Keratinocyte (primary cell): ENCODE measurements around the gene PRG2.

Source experiments
- CTCF ChIP-seq, 3 experiments: IDR thresholded peaks in 1 of 3; conservative IDR thresholded peaks in 1 of 3; optimal IDR thresholded peaks in 1 of 3; 2 replicates in 2 of 3; 3 replicates in 1 of 3; pipeline versions ENCODE3 to v1.5.1; 2011; ENCODE audit warnings: low read length in 3 of 3, mild to moderate bottlenecking in 3 of 3, moderate library complexity in 2 of 3, control low read depth in 1 of 3, inconsistent platforms in 1 of 3; ENCODE audit not compliant: insufficient read depth in 2 of 3; ENCODE audit errors: extremely low read depth in 1 of 3
- EZH2 ChIP-seq: IDR thresholded peaks from one replicate; pipeline ENCODE4 v1.6.1; 2012; ENCODE audit warnings: inconsistent platforms, mild to moderate bottlenecking, low read length, moderate library complexity

DNA sequence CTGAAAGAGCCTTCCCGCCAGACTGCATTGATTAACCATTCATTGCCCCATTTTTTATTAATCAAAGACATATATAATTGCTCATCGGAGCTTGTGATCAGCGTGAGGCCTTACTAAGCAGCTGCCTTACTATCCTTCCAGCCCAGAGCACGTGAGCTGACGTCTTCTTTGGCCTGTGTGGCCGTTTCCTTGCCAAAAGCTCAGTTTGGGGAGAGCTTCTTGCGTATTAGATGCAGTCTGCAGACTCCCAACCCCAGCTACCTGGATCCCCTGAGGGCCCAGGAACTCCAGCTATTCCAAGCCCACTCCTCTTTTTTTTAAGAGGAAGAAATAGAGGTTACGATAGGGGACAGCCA lies 37.3 kb upstream of the PRG2 start:
- no peak for TF ChIP-seq CTCF (optimal IDR thresholded peaks at IDR 0.05 in 1 of 3, IDR thresholded peaks at IDR 0.05 in 1 of 3, conservative IDR thresholded peaks at IDR 0.05 in 1 of 3; ENCODE audit: extremely low read depth in 1 of 3, insufficient read depth in 2 of 3, low read length in 3 of 3)
- no peak for TF ChIP-seq EZH2
